ENCODE results near the gene GNLY. TPM values are rescaled to one million over a fixed set of nuclear protein-coding genes. Genes with fewer than 3 reads are reported as not detected.
A peak's percentile ranks its signal among the peaks of the same experiment; 100 is the strongest.

The GNLY gene
- total RNA-seq, 1 donor from 2014 or later, result not detected

DNA sequence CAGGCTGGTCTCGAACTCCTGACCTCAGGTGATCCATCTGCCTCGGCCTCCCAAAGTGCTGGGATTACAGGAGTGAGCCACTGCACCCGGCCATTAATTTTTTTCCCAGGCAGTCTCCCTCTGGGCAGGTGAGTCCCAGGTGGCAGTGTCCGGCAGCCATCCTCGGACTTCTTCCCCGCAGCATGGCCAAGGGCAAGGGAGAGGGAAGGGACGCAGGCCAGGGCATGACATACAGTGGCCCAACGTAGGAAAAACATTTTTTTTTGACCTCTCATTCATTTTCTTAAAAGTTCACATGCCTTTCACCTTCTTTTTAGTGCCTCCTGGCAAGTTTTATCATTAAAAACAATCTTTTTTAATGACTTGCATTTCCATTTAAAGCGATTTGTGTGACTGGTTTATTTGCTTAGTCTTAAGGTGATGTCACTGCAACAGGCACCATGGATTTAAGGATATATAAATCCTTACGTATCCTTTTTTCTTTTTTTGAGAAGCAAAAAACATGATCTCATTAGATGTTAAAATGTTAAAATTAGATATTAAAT, 36.6 kb downstream of the GNLY start:
- peaks cover 1% of the 10 kb centered on the region for H3K36me3 Mint-ChIP-seq (ENCODE audit: low read depth)
- H3K27ac Mint-ChIP-seq (ENCODE audit: unreplicated experiment), result no peak overlapping the region
- no peak overlapping the region for H3K4me3 Mint-ChIP-seq (ENCODE audit: unreplicated experiment)
- H3K27me3 Mint-ChIP-seq (ENCODE audit: low read depth), result peaks cover 43% of the 10 kb centered on the region
- H3K9me3 Mint-ChIP-seq (ENCODE audit: low read depth), result no peaks in the 10 kb centered on the region
- TF ChIP-seq, protein P1, sequence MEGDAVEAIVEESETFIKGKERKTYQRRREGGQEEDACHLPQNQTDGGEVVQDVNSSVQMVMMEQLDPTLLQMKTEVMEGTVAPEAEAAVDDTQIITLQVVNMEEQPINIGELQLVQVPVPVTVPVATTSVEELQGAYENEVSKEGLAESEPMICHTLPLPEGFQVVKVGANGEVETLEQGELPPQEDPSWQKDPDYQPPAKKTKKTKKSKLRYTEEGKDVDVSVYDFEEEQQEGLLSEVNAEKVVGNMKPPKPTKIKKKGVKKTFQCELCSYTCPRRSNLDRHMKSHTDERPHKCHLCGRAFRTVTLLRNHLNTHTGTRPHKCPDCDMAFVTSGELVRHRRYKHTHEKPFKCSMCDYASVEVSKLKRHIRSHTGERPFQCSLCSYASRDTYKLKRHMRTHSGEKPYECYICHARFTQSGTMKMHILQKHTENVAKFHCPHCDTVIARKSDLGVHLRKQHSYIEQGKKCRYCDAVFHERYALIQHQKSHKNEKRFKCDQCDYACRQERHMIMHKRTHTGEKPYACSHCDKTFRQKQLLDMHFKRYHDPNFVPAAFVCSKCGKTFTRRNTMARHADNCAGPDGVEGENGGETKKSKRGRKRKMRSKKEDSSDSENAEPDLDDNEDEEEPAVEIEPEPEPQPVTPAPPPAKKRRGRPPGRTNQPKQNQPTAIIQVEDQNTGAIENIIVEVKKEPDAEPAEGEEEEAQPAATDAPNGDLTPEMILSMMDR (IDR thresholded peaks at IDR 0.05), result no peak
- no peaks in the 10 kb centered on the region for H3K4me1 Mint-ChIP-seq (ENCODE audit: low read depth)
- no peak for DNase-seq (ENCODE audit: low spot score)

DNA sequence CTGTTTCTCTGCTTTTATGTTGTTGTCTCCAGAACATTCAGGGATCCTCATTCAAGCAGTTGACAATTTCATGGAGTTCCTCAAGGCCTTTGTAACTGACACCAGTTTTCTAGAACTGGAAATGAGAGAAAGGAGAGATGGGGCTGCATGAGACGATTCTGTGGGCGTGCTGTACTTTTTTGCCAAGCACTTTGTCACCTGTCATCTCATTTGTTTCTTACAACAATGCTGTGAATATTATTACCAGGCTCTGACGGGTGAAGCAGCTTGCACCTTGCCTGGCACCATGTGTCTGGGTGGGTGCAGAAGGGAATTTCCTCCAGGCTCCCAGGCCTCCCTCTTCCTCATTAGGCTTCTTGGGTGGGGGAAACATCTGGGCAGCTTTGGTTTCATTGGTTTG, 37.4 kb downstream of the GNLY start:
- Mint-ChIP-seq H3K36me3 (ENCODE audit: low read depth) (peaks cover 1% of the 10 kb centered on the region), H3K27ac (ENCODE audit: unreplicated experiment) (no peak overlapping the region)

DNA sequence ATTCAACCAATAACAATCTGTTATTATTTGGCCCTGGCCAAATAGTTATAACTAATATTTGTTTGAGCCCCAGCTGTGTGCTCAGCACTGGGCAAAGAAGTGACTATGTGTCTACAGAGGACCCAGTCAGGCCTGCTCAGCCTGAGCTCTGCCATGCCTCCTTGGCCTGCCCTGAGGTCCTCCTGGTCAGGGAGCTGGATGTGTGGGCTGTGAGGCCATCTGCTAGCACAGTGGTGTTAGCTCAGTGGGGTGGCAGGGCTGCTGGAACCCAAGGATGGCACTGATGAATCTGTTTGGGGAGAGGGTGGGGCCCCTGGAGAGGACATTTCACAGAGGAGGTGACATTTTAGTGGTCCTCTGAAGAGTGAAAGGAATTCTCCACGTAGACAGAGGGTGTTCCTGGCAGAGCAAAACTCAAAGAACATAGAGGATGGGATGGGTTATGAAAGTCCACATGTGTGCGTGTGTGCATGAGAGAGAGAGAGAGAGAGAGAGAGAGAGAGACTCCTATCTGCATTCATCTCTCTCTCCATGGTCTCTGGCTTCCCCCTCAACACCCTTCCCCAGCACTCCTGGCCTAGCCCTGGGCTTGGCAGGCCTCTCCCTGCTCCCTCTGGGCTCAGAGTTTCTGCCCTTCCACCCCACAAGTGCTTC, 38.4 kb downstream of the GNLY start:
- TF ChIP-seq, protein P1 (IDR thresholded peaks at IDR 0.05), result no peak
- DNase-seq (ENCODE audit: low spot score), result peak; percentile 62
- no peak overlapping the region for H3K4me3 Mint-ChIP-seq (ENCODE audit: unreplicated experiment)
- peaks cover 1% of the 10 kb centered on the region for H3K36me3 Mint-ChIP-seq (ENCODE audit: low read depth)
- peaks cover 42% of the 10 kb centered on the region for H3K27me3 Mint-ChIP-seq (ENCODE audit: low read depth)
- H3K27ac Mint-ChIP-seq (ENCODE audit: unreplicated experiment), result no peak overlapping the region
- H3K9me3 Mint-ChIP-seq (ENCODE audit: low read depth), result no peaks in the 10 kb centered on the region
- H3K4me1 Mint-ChIP-seq (ENCODE audit: low read depth), result no peaks in the 10 kb centered on the region

More for the DNA sequence above, 37.4 kb downstream of the GNLY start:
- Mint-ChIP-seq H3K4me1 (ENCODE audit: low read depth) (no peaks in the 10 kb centered on the region), H3K4me3 (ENCODE audit: unreplicated experiment) (no peak overlapping the region), H3K27me3 (ENCODE audit: low read depth) (peaks cover 42% of the 10 kb centered on the region), H3K9me3 (ENCODE audit: low read depth) (no peaks in the 10 kb centered on the region)
- TF ChIP-seq, protein P1 (IDR thresholded peaks at IDR 0.05), result no peak
- no peak for DNase-seq (ENCODE audit: low spot score)

DNA sequence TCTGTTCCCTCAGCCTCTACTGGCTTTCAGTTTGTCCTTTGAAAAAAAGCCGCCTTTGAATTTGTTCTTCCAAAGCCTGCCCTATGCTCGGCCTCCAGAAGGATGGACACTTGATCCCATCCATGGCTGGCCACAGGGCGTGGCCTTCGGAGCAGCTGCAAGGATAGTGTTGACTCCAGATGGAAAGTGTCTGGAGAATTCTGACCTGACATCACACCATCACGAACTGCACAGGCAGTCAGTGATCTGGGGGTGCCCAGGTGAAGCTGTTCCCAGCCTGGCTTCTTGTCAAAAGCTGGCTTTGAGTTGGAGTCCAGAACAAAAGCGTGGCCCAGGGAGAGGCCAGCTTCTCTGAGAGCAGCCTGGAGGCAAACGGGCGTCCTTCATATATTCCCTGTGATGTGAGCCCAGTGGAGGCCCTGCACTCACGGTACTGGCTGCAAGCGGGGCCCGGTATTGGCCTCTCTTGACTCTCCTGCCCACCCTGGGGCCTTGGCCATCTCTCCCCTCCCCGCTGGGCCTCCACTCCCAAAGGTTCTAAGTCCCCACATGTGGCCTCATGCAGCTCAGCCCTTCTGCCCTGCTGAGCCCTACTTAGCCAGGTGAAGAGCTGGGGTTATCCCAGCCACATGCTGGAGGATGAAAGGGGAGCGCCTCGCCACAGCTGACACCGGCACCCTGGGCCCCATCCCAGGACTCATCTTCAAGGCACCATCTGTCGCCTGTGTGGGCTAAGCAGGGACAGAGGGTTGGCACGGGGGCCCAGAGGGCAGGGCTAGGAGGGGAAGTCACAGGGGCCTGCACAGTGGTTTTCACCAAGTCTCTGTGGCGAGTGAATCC, 39.2 kb downstream of the GNLY start:
- Mint-ChIP-seq H3K36me3 (ENCODE audit: low read depth) (peaks cover 1% of the 10 kb centered on the region), H3K27me3 (ENCODE audit: low read depth) (peaks cover 40% of the 10 kb centered on the region), H3K9me3 (ENCODE audit: low read depth) (no peaks in the 10 kb centered on the region), H3K4me1 (ENCODE audit: low read depth) (no peaks in the 10 kb centered on the region), H3K27ac (ENCODE audit: unreplicated experiment) (no peak overlapping the region), H3K4me3 (ENCODE audit: unreplicated experiment) (no peak overlapping the region)
- TF ChIP-seq, protein P1 (IDR thresholded peaks at IDR 0.05), result no peak
- peak; percentile 65 for DNase-seq (ENCODE audit: low spot score)

DNA sequence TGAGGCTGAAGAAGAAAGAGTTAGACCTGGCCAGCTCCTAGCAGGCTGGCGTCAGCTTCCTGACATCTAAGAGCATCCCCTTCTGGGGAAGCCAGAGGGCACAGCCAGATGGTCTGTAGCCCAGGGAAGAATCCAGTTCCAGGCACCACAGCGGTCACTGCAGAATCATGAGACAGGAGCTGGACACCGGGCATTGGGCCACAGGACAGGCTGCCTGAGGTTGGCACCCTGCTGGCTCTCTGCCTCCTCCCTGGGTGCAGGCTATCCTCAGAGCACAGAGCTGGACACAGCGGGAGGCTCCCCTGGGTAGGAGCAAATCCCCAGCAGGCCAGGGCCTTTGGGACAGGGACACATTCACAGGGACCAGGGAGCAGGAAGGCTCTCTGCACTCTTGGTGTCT, 39.9 kb downstream of the GNLY start:
- TF ChIP-seq, protein P1 (IDR thresholded peaks at IDR 0.05), result no peak
- Mint-ChIP-seq H3K9me3 (ENCODE audit: low read depth) (no peaks in the 10 kb centered on the region), H3K36me3 (ENCODE audit: low read depth) (peaks cover 1% of the 10 kb centered on the region), H3K27me3 (ENCODE audit: low read depth) (peaks cover 39% of the 10 kb centered on the region), H3K27ac (ENCODE audit: unreplicated experiment) (no peak overlapping the region), H3K4me1 (ENCODE audit: low read depth) (no peaks in the 10 kb centered on the region), H3K4me3 (ENCODE audit: unreplicated experiment) (no peak overlapping the region)
- DNase-seq (ENCODE audit: low spot score), result peak; percentile 68

Measured in chondrocyte (in vitro differentiated cells).